ENCODE measurements around the gene PEX14. TPM values are rescaled to one million over a fixed set of nuclear protein-coding genes. Genes with fewer than 3 reads are reported as not detected.

PEX14 gene
- total RNA-seq, 1 experiment from 2014 or later: 17.7 TPM

DNA sequence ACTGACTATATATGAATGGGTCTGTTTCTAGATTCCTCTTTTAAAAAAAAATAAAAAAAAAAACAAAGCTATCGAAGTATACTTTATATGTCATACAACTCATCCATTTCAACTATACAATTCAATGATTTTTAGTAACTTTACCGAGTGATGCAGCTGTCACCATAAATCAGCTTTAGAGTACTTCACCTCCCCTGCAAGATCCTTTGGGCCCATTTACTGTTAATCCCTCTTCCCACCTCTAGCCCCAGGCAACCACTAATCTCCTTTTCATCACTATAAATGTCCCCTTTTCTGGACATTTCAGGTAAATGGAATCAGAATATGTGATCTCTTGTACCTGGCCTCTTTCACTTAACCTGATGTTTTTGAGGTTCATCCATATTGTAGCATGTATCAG lies 133.9 kb downstream of the PEX14 start:
- no peak for DNase-seq
- BruUV-seq (replicated peaks): no TSS peak
- H3K27me3 Mint-ChIP-seq (ENCODE audit: unreplicated experiment): no peaks in the 10 kb centered on the region
- H3K9me3 Mint-ChIP-seq (ENCODE audit: low read depth, unreplicated experiment): no peaks in the 10 kb centered on the region
- H3K4me3 Mint-ChIP-seq (ENCODE audit: low read depth, unreplicated experiment): no peak overlapping the region
- CTCF ChIA-PET: no interaction called here
- intact Hi-C loops (cut with micrococcal nuclease; ENCODE audit: unreplicated experiment): no loop called here
- TF ChIP-seq, protein P1, sequence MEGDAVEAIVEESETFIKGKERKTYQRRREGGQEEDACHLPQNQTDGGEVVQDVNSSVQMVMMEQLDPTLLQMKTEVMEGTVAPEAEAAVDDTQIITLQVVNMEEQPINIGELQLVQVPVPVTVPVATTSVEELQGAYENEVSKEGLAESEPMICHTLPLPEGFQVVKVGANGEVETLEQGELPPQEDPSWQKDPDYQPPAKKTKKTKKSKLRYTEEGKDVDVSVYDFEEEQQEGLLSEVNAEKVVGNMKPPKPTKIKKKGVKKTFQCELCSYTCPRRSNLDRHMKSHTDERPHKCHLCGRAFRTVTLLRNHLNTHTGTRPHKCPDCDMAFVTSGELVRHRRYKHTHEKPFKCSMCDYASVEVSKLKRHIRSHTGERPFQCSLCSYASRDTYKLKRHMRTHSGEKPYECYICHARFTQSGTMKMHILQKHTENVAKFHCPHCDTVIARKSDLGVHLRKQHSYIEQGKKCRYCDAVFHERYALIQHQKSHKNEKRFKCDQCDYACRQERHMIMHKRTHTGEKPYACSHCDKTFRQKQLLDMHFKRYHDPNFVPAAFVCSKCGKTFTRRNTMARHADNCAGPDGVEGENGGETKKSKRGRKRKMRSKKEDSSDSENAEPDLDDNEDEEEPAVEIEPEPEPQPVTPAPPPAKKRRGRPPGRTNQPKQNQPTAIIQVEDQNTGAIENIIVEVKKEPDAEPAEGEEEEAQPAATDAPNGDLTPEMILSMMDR (IDR thresholded peaks at IDR 0.05; ENCODE audit: unreplicated experiment): no peak
- no peaks in the 10 kb centered on the region for H3K4me1 Mint-ChIP-seq (ENCODE audit: low read depth, unreplicated experiment)
- peaks cover under 1% of the 10 kb centered on the region for H3K36me3 Mint-ChIP-seq (ENCODE audit: insufficient read depth, unreplicated experiment)
- H3K27ac Mint-ChIP-seq (ENCODE audit: unreplicated experiment): no peak overlapping the region

- intact Hi-C loops (cut with micrococcal nuclease; ENCODE audit: unreplicated experiment): no loop called here
- Mint-ChIP-seq H3K36me3 (ENCODE audit: insufficient read depth, unreplicated experiment) (peaks cover 5% of the 10 kb centered on the region), H3K27me3 (ENCODE audit: unreplicated experiment) (no peaks in the 10 kb centered on the region), H3K9me3 (ENCODE audit: low read depth, unreplicated experiment) (no peaks in the 10 kb centered on the region), H3K4me1 (ENCODE audit: low read depth, unreplicated experiment) (no peaks in the 10 kb centered on the region), H3K4me3 (ENCODE audit: low read depth, unreplicated experiment) (no peak overlapping the region), H3K27ac (ENCODE audit: unreplicated experiment) (no peak overlapping the region)
- BruUV-seq (replicated peaks): no TSS peak
- no peak for DNase-seq
- TF ChIP-seq, protein P1 (IDR thresholded peaks at IDR 0.05; ENCODE audit: unreplicated experiment): no peak
- CTCF ChIA-PET: no interaction called here
Measured at GRCh38 chr1:10610901-10611600, 136.3 kb downstream of the PEX14 start.

DNA sequence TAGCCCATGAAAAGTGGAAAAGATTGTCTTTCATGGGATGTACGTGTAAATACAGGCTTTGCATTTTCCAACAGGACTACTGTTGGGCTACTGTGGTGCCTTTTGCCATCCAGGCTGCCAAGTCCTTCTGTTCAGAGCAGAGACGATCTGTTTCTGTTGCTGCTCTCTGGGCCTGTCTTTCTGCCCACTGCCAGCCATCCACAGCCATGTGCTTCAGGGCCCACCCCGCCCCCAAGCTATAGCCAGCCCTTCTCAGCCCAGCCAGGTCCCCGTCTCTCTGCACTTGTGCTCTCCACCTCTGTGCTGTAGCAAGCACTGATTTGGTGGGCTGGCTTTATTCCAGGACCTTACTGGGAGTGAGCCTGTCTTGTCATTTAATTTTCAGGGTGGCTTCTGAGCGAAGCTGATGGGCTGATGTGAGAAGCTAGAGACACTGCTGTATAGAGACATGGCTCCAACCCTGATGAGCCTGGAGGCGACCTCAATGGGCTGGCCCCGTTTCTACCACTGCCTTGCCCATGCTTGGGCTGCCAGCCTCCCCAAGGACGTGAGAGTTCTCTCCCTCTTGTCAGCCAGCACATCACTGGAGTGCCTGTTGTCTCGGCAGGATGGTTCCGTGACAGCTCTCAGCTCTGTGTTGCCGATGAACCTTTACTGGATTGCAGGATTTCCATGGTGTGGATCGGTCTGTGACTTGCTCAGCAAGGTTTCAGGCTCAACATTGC lies 137.8 kb downstream of the PEX14 start:
- CTCF ChIA-PET: no interaction called here
- H3K9me3 Mint-ChIP-seq (ENCODE audit: low read depth, unreplicated experiment): no peaks in the 10 kb centered on the region
- H3K4me3 Mint-ChIP-seq (ENCODE audit: low read depth, unreplicated experiment): no peak overlapping the region
- H3K27ac Mint-ChIP-seq (ENCODE audit: unreplicated experiment): no peak overlapping the region
- no peaks in the 10 kb centered on the region for H3K27me3 Mint-ChIP-seq (ENCODE audit: unreplicated experiment)
- intact Hi-C loops (cut with micrococcal nuclease; ENCODE audit: unreplicated experiment): no loop called here
- no peaks in the 10 kb centered on the region for H3K4me1 Mint-ChIP-seq (ENCODE audit: low read depth, unreplicated experiment)
- no peak for DNase-seq
- TF ChIP-seq, protein P1 (IDR thresholded peaks at IDR 0.05; ENCODE audit: unreplicated experiment): no peak
- no TSS peak for BruUV-seq (replicated peaks)
- peaks cover 5% of the 10 kb centered on the region for H3K36me3 Mint-ChIP-seq (ENCODE audit: insufficient read depth, unreplicated experiment)

DNA sequence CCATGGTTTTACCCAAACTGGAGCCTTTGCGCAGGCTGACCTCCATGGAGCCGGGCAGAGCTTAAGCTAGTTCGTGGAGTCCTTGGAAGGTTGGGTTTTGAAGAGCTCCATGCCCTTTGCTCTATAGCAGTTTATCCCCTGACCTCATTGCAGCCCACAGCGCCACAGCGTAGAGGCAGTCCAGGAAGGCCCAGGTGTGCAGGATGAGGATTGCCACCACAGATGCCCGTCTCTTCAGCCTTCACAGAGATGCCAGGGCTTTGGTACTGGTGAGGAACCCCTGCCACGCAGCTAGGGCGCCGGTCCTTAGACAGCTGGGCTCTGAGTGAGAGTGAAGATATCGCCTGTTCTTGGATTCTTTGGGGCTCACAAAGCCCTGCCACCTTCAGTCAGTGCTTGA lies 138.6 kb downstream of the PEX14 start:
- no peaks in the 10 kb centered on the region for H3K9me3 Mint-ChIP-seq (ENCODE audit: low read depth, unreplicated experiment)
- peaks cover 5% of the 10 kb centered on the region for H3K36me3 Mint-ChIP-seq (ENCODE audit: insufficient read depth, unreplicated experiment)
- TF ChIP-seq, protein P1 (IDR thresholded peaks at IDR 0.05; ENCODE audit: unreplicated experiment): no peak
- intact Hi-C loops (cut with micrococcal nuclease; ENCODE audit: unreplicated experiment): no loop called here
- BruUV-seq (replicated peaks): no TSS peak
- H3K4me3 Mint-ChIP-seq (ENCODE audit: low read depth, unreplicated experiment): no peak overlapping the region
- CTCF ChIA-PET: no interaction called here
- no peak overlapping the region for H3K27ac Mint-ChIP-seq (ENCODE audit: unreplicated experiment)
- DNase-seq: no peak
- no peaks in the 10 kb centered on the region for H3K4me1 Mint-ChIP-seq (ENCODE audit: low read depth, unreplicated experiment)
- no peaks in the 10 kb centered on the region for H3K27me3 Mint-ChIP-seq (ENCODE audit: unreplicated experiment)

Measured in Calu3 (cell line).